ENCODE results near the gene GOLGA6C. TPM values are rescaled to one million over a fixed set of nuclear protein-coding genes. Genes with fewer than 3 reads are reported as not detected.
"Not testable (repeated sequence)": the region's sequence is repeated elsewhere in the genome, so short reads cannot be mapped to it uniquely, and the experiment has no call there.

The GOLGA6C gene
- total RNA-seq, 2 experiments from 2014 or later, result not detected

GRCh38 chr15:75233504-75234190 is 24.5 kb upstream of the GOLGA6C start:
- Mint-ChIP-seq H3K4me3 (no peak overlapping the region), H3K4me1 (no peaks in the 10 kb centered on the region), H3K27me3 (peaks cover 22% of the 10 kb centered on the region), H3K36me3 (no peaks in the 10 kb centered on the region), H3K9me3 (no peaks in the 10 kb centered on the region), H3K27ac (no peak overlapping the region)
- no peak for DNase-seq

- peaks cover 26% of the 10 kb centered on the region for H3K27me3 Mint-ChIP-seq
- H3K9me3 Mint-ChIP-seq, result no peaks in the 10 kb centered on the region
- no peaks in the 10 kb centered on the region for H3K36me3 Mint-ChIP-seq
- no peak overlapping the region for H3K4me3 Mint-ChIP-seq
- DNase-seq, result no peak
- H3K4me1 Mint-ChIP-seq, result no peaks in the 10 kb centered on the region
- H3K27ac Mint-ChIP-seq, result no peak overlapping the region
Measured at GRCh38 chr15:75234191-75234810, 23.8 kb upstream of the GOLGA6C start.

GRCh38 chr15:75235051-75235673 is 23.0 kb upstream of the GOLGA6C start:
- no peak for DNase-seq
- Mint-ChIP-seq H3K27me3 (peaks cover 30% of the 10 kb centered on the region), H3K9me3 (no peaks in the 10 kb centered on the region), H3K4me1 (peaks cover 3% of the 10 kb centered on the region), H3K27ac (no peak overlapping the region), H3K36me3 (no peaks in the 10 kb centered on the region), H3K4me3 (no peak overlapping the region)

- Mint-ChIP-seq H3K36me3 (no peaks in the 10 kb centered on the region), H3K9me3 (no peaks in the 10 kb centered on the region), H3K4me3 (no peak overlapping the region), H3K27me3 (peaks cover 30% of the 10 kb centered on the region), H3K27ac (no peak overlapping the region), H3K4me1 (peaks cover 3% of the 10 kb centered on the region)
- DNase-seq, result no peak
Measured at GRCh38 chr15:75235760-75236729, 22.1 kb upstream of the GOLGA6C start.

- peaks cover 3% of the 10 kb centered on the region for H3K4me1 Mint-ChIP-seq
- H3K27me3 Mint-ChIP-seq, result peaks cover 23% of the 10 kb centered on the region
- H3K4me3 Mint-ChIP-seq, result no peak overlapping the region
- DNase-seq, result no peak
- no peaks in the 10 kb centered on the region for H3K9me3 Mint-ChIP-seq
- H3K27ac Mint-ChIP-seq, result no peak overlapping the region
- no peaks in the 10 kb centered on the region for H3K36me3 Mint-ChIP-seq
Measured at GRCh38 chr15:75237316-75237982, 20.7 kb upstream of the GOLGA6C start.

- no peaks in the 10 kb centered on the region for H3K36me3 Mint-ChIP-seq
- H3K27ac Mint-ChIP-seq, result no peak overlapping the region
- no peak for DNase-seq
Measured at GRCh38 chr15:75238150-75238549, 20.0 kb upstream of the GOLGA6C start.

GRCh38 chr15:75245741-75246140 is 12.4 kb upstream of the GOLGA6C start:
- not testable (repeated sequence) for H3K9me3 Mint-ChIP-seq, H3K4me3 Mint-ChIP-seq, H3K27ac Mint-ChIP-seq, H3K36me3 Mint-ChIP-seq, DNase-seq, H3K4me1 Mint-ChIP-seq
- H3K27me3 Mint-ChIP-seq, result peaks cover 11% of the 10 kb centered on the region

More at GRCh38 chr15:75238150-75238549, 20.0 kb upstream of the GOLGA6C start:
- no peaks in the 10 kb centered on the region for H3K9me3 Mint-ChIP-seq
- H3K4me3 Mint-ChIP-seq, result no peak overlapping the region
- peaks cover 3% of the 10 kb centered on the region for H3K4me1 Mint-ChIP-seq
- peaks cover 19% of the 10 kb centered on the region for H3K27me3 Mint-ChIP-seq

GRCh38 chr15:75248991-75249390 is 9.1 kb upstream of the GOLGA6C start:
- not testable (repeated sequence) for H3K36me3 Mint-ChIP-seq, DNase-seq, H3K27ac Mint-ChIP-seq, H3K9me3 Mint-ChIP-seq, H3K4me1 Mint-ChIP-seq, H3K4me3 Mint-ChIP-seq
- H3K27me3 Mint-ChIP-seq, result peaks cover 15% of the 10 kb centered on the region

GRCh38 chr15:75249726-75250125 is 8.4 kb upstream of the GOLGA6C start:
- H3K36me3 Mint-ChIP-seq, result no peaks in the 10 kb centered on the region
- no peak for DNase-seq
- H3K27ac Mint-ChIP-seq, result no peak overlapping the region
- no peaks in the 10 kb centered on the region for H3K9me3 Mint-ChIP-seq
- H3K4me3 Mint-ChIP-seq, result no peak overlapping the region
- H3K4me1 Mint-ChIP-seq, result no peaks in the 10 kb centered on the region
- H3K27me3 Mint-ChIP-seq, result peaks cover 15% of the 10 kb centered on the region

- H3K4me1 Mint-ChIP-seq, H3K27ac Mint-ChIP-seq, H3K36me3 Mint-ChIP-seq, H3K9me3 Mint-ChIP-seq, H3K4me3 Mint-ChIP-seq, DNase-seq: not testable (repeated sequence)
- peaks cover 15% of the 10 kb centered on the region for H3K27me3 Mint-ChIP-seq
Measured at GRCh38 chr15:75251343-75251742, 6.8 kb upstream of the GOLGA6C start.

GRCh38 chr15:75252285-75252684 is 5.8 kb upstream of the GOLGA6C start:
- peaks cover 13% of the 10 kb centered on the region for H3K27me3 Mint-ChIP-seq

GRCh38 chr15:75258620-75259343 is 648 bp downstream of the GOLGA6C start:
- not testable (repeated sequence) for H3K4me1 Mint-ChIP-seq, H3K27ac Mint-ChIP-seq, H3K27me3 Mint-ChIP-seq, H3K36me3 Mint-ChIP-seq, H3K9me3 Mint-ChIP-seq, DNase-seq, H3K4me3 Mint-ChIP-seq

More at GRCh38 chr15:75252285-75252684, 5.8 kb upstream of the GOLGA6C start:
- not testable (repeated sequence) for H3K4me1 Mint-ChIP-seq, H3K4me3 Mint-ChIP-seq, H3K9me3 Mint-ChIP-seq, H3K36me3 Mint-ChIP-seq, H3K27ac Mint-ChIP-seq, DNase-seq

GRCh38 chr15:75259873-75260272 is 1.7 kb downstream of the GOLGA6C start:
- H3K27me3 Mint-ChIP-seq, H3K4me3 Mint-ChIP-seq, H3K9me3 Mint-ChIP-seq, H3K36me3 Mint-ChIP-seq, H3K27ac Mint-ChIP-seq, H3K4me1 Mint-ChIP-seq, DNase-seq: not testable (repeated sequence)

GRCh38 chr15:75273751-75274359 is 15.7 kb downstream of the GOLGA6C start:
- not testable (repeated sequence) for H3K9me3 Mint-ChIP-seq, H3K27ac Mint-ChIP-seq, H3K27me3 Mint-ChIP-seq, H3K36me3 Mint-ChIP-seq, H3K4me1 Mint-ChIP-seq, DNase-seq, H3K4me3 Mint-ChIP-seq

Measured in activated naive CD8-positive, alpha-beta T cell treated with anti-CD3 and anti-CD28 coated beads for 36 hours (primary cell).